Nephron progenitor cell (in vitro differentiated cells): Measurements from ENCODE around the gene YJEFN3.

Source experiments
- DNase-seq: peaks from one replicate; pipeline ENCODE4 v3.0.0; 2021
- H3K27ac Mint-ChIP-seq: 2 replicates; pipeline ENCODE4 v1.8.0; 2021; ENCODE audit warnings: mild to moderate bottlenecking, moderate library complexity, mixed read lengths
- H3K27me3 Mint-ChIP-seq: 2 replicates; pipeline ENCODE4 v1.8.0; 2021; ENCODE audit warnings: mild to moderate bottlenecking, low read depth, mixed read lengths; ENCODE audit not compliant: poor library complexity
- H3K36me3 Mint-ChIP-seq: 2 replicates; pipeline ENCODE4 v1.8.0; 2021; ENCODE audit warnings: low read depth, mixed read lengths
- H3K4me1 Mint-ChIP-seq: 2 replicates; pipeline ENCODE4 v1.8.0; 2021; ENCODE audit warnings: mixed read lengths
- H3K4me3 Mint-ChIP-seq: 2 replicates; pipeline ENCODE4 v1.8.0; 2021; ENCODE audit warnings: mild to moderate bottlenecking, moderate library complexity, mixed read lengths
- H3K9me3 Mint-ChIP-seq: 2 replicates; pipeline ENCODE4 v1.8.0; 2021; ENCODE audit warnings: mild to moderate bottlenecking, moderate library complexity, mixed read lengths
- CTCF ChIP-seq: fragments of 200-600 bp; sonication (generic); IDR thresholded peaks from 2 replicates; pipeline ENCODE4 v1.5.0; 2021; ENCODE audit warnings: antibody characterized with exemption

YJEFN3 gene, protein sequence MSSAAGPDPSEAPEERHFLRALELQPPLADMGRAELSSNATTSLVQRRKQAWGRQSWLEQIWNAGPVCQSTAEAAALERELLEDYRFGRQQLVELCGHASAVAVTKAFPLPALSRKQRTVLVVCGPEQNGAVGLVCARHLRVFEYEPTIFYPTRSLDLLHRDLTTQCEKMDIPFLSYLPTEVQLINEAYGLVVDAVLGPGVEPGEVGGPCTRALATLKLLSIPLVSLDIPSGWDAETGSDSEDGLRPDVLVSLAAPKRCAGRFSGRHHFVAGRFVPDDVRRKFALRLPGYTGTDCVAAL

GRCh38 chr19:19528721-19529490 lies at the start of gene YJEFN3:
Gene YJEFN3 (plus strand): TSS chr19:19528911. CDS start chr19:19528933, 22 bp downstream.
- DNase-seq, result no peak
- Mint-ChIP-seq H3K4me3 (no peak within 1 kb of the TSS), H3K4me1 (peaks cover 67% of the 10 kb centered on the region), H3K27me3 (peaks cover 14% of the 10 kb centered on the region), H3K9me3 (no peaks in the 10 kb centered on the region), H3K36me3 (peaks cover 16% of the 10 kb centered on the region), H3K27ac (no peak within 1 kb of the TSS)
- no peak for TF ChIP-seq CTCF

DNA sequence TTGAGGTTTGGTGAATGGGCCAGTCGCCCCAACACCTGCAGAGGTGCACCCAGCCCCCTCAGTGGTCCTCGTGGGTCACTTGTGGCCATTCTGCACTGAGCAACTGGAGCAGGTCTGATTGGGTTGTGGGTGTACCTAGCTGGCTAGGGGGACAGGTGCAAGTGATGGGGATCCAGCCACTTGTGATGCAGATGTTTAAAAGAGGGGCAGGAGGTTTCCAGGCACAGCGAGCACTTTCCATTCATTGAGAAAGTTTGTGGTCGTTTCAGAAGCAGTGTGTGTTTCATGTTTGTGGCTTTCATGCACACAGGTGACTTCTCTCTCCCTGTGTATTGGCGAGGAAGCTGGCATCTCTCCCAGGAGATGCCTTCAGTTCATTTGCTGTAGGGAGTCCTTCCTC lies 48.0 kb upstream of the YJEFN3 start:
- no peak for DNase-seq
- no peaks in the 10 kb centered on the region for H3K9me3 Mint-ChIP-seq
- H3K36me3 Mint-ChIP-seq, result peaks cover 14% of the 10 kb centered on the region
- peaks cover 2% of the 10 kb centered on the region for H3K27me3 Mint-ChIP-seq
- H3K4me3 Mint-ChIP-seq, result no peak overlapping the region
- peak overlapping the region; percentile 68 for H3K27ac Mint-ChIP-seq
- no peak for TF ChIP-seq CTCF
- peaks cover 61% of the 10 kb centered on the region for H3K4me1 Mint-ChIP-seq

DNA sequence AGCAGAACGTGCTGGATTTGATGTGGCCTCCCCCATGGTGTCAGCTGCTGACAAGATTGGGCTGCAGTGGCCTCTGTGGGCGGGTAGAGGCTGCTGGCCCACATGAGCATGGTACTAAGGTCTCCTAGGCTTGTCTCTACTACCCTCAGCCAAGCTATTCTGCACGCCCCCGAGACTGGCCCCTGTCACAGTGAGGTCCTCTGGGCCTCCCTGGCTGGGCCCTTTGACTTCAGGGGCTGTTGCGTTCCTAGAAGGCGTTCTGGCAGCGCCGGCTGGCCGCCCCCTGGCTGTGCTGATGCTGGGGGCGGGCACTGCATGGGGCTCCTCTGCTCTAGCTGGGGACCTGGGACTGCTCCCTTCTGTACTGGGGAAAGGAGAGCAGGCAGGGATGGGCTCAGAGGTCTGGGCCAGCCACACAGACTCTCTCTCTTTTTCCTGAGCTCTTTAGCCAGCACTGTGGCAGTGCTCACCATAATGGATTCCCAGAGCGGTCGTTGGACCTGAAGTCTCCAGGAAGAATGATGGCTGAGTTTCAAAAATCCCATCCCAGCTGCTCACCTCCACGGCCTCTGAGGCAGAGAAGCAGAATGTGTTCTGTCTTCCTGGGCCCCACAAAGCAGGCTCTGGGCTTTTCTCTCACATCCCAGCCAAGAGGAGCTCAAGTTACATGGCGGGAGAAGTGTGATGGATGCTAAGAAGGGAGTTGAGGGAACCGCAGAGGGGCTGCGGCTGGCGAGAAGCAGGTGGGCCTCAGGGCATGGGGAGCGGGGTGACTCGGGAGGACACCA lies 45.7 kb upstream of the YJEFN3 start:
- Mint-ChIP-seq H3K9me3 (no peaks in the 10 kb centered on the region), H3K27me3 (no peaks in the 10 kb centered on the region), H3K4me3 (peak overlapping the region; percentile 65), H3K27ac (peak overlapping the region; percentile 99), H3K4me1 (peaks cover 77% of the 10 kb centered on the region), H3K36me3 (peaks cover 8% of the 10 kb centered on the region)
- peak; percentile 38 for DNase-seq
- TF ChIP-seq CTCF, result no peak

- Mint-ChIP-seq H3K27me3 (no peaks in the 10 kb centered on the region), H3K9me3 (no peaks in the 10 kb centered on the region), H3K4me1 (peaks cover 89% of the 10 kb centered on the region), H3K36me3 (peaks cover 4% of the 10 kb centered on the region), H3K4me3 (peak overlapping the region; percentile 40), H3K27ac (peak overlapping the region; percentile 98)
- no peak for TF ChIP-seq CTCF
- no peak for DNase-seq
Measured at GRCh38 chr19:19485161-19485997, 43.3 kb upstream of the YJEFN3 start.

- DNase-seq, result no peak
- no peak for TF ChIP-seq CTCF
- H3K9me3 Mint-ChIP-seq, result no peaks in the 10 kb centered on the region
- no peak overlapping the region for H3K4me3 Mint-ChIP-seq
- peaks cover 4% of the 10 kb centered on the region for H3K36me3 Mint-ChIP-seq
- peaks cover 89% of the 10 kb centered on the region for H3K4me1 Mint-ChIP-seq
- peak overlapping the region; percentile 98 for H3K27ac Mint-ChIP-seq
- no peaks in the 10 kb centered on the region for H3K27me3 Mint-ChIP-seq
Measured at GRCh38 chr19:19485998-19486290, 42.8 kb upstream of the YJEFN3 start.
